HCT116 (cell line): ENCODE measurements around the gene MYLK2. TPM values are rescaled to one million over a fixed set of nuclear protein-coding genes. Genes with fewer than 3 reads are reported as not detected.

Experiments
- ATAC-seq: fragments of 200-7000 bp; cut with Tn5 transposase; 2 replicates; pipeline ENCODE4 v1.9.1; 2020; ENCODE audit warnings: mild to moderate bottlenecking, moderate library complexity
- BruUV-seq: library from RNA; stranded (reverse); fragments of 400-500 nt; replicated peaks from 2 replicates; lab custom pipeline; 2021; lab: Mats Ljungman, UMichigan
- CTCF ChIA-PET: fragments of 300-600 bp; sonication (Branson Sonifier 250); formaldehyde crosslinking; loops from one replicate; lab custom pipeline; 2021; ENCODE audit warnings: antibody characterized with exemption; lab: Charles Lee
- POLR2A ChIA-PET: fragments of 300-600, 350-600 bp; sonication (Branson Sonifier 250); formaldehyde crosslinking; loops from one replicate; lab custom pipeline; 2021; ENCODE audit warnings: antibody characterized with exemption; lab: Charles Lee
- RAD21 ChIA-PET, 2 experiments: fragments of 300-600 bp; sonication (Branson Sonifier 250); formaldehyde crosslinking; loops; one replicate each; lab custom pipeline; 2023; ENCODE audit warnings: low total read pairs in 2 of 2; ENCODE audit not compliant: uncharacterized antibody in 2 of 2, unreplicated experiment in 2 of 2, low non-redundant PET in 1 of 2; lab: Charles Lee
- DNase-seq: peaks from one replicate; pipeline ENCODE4 v3.0.0-alpha.2; 2010; ENCODE audit warnings: low read depth, low spot score
- H2AFZ ChIP-seq: fragments of 200-600 bp; shearing (Covaris generic), sonication (generic); 2 replicates; pipeline ENCODE4 v1.6.1; 2017; ENCODE audit warnings: low read depth, mixed run types, mixed read lengths, antibody characterized with exemption, low read length; ENCODE audit not compliant: poor library complexity, severe bottlenecking
- H3K27ac ChIP-seq: 2 replicates; pipeline ENCODE4 v1.5.1; 2012; ENCODE audit warnings: low read depth, low read length
- H3K27me3 ChIP-seq: fragments of 200-600 bp; sonication (generic); 2 replicates; pipeline ENCODE4 v1.6.1; 2016; ENCODE audit warnings: mixed run types, low read length, mixed read lengths; ENCODE audit not compliant: insufficient read depth
- H3K36me3 ChIP-seq, 2 experiments: fragments of 200-500 bp in 1 of 2; fragments of 200-600 bp in 1 of 2; sonication (Bioruptor generic) in 1 of 2; sonication (generic) in 1 of 2; 2 replicates each; pipeline versions ENCODE4 v1.5.1 to v1.6.1; 2014 to 2016; ENCODE audit warnings: low read length in 2 of 2, inconsistent platforms in 1 of 2, mixed read lengths in 1 of 2, mixed run types in 1 of 2; ENCODE audit not compliant: insufficient read depth in 2 of 2, control insufficient read depth in 1 of 2
- H3K4me1 ChIP-seq, 2 experiments: fragments of 200-600 bp in 1 of 2; sonication (generic) in 1 of 2; 2 replicates each; pipeline versions ENCODE4 v1.5.1 to v1.6.1; 2012 to 2017; ENCODE audit warnings: low read length in 2 of 2, inconsistent platforms in 1 of 2, mild to moderate bottlenecking in 1 of 2, mixed read lengths in 1 of 2, mixed run types in 1 of 2, moderate library complexity in 1 of 2; ENCODE audit not compliant: insufficient read depth in 2 of 2, control insufficient read depth in 1 of 2
- H3K4me2 ChIP-seq: fragments of 200-600 bp; sonication (generic); 2 replicates; pipeline ENCODE4 v1.6.1; 2017; ENCODE audit warnings: mixed run types, low read length, mixed read lengths
- H3K4me3 ChIP-seq, 2 experiments: fragments of 200-600 bp in 1 of 2; sonication (generic) in 1 of 2; replicated peaks in 1 of 2; 2 replicates each; pipeline ENCODE4 v1.5.1; 2011 to 2016; ENCODE audit warnings: low read length in 2 of 2, control low read depth in 1 of 2, low read depth in 1 of 2, mild to moderate bottlenecking in 1 of 2, mixed read lengths in 1 of 2, mixed run types in 1 of 2
- H3K79me2 ChIP-seq: fragments of 200-600 bp; sonication (generic); 2 replicates; pipeline ENCODE4 v1.6.1; 2017; ENCODE audit warnings: mild to moderate bottlenecking, mixed run types, low read length, moderate library complexity, mixed read lengths; ENCODE audit not compliant: insufficient read depth
- H3K9ac ChIP-seq: fragments of 200-600 bp; sonication (generic); 2 replicates; pipeline ENCODE4 v1.6.1; 2016; ENCODE audit warnings: low read length, mixed read lengths
- H3K9me2 ChIP-seq: fragments of 200-600 bp; sonication (generic), shearing (Covaris generic); 2 replicates; pipeline ENCODE4 v1.6.1; 2017; ENCODE audit warnings: mixed run types, mild to moderate bottlenecking, moderate library complexity; ENCODE audit not compliant: insufficient read depth
- H3K9me3 ChIP-seq, 2 experiments: fragments of 200-500 bp in 1 of 2; fragments of 200-600 bp in 1 of 2; sonication (Bioruptor generic) in 1 of 2; sonication (generic) in 1 of 2; 2 replicates each; pipeline ENCODE4 v1.6.1; 2014 to 2017; ENCODE audit warnings: low read length in 2 of 2, mixed read lengths in 2 of 2, inconsistent platforms in 1 of 2, low read depth in 1 of 2, mild to moderate bottlenecking in 1 of 2, mixed run types in 1 of 2, moderate library complexity in 1 of 2; ENCODE audit not compliant: control insufficient read depth in 1 of 2, insufficient read depth in 1 of 2
- H4K20me1 ChIP-seq: fragments of 200-600 bp; sonication (generic), shearing (Covaris generic); 2 replicates; pipeline ENCODE4 v1.6.1; 2017; ENCODE audit warnings: mixed run types, mild to moderate bottlenecking, moderate library complexity; ENCODE audit not compliant: insufficient read depth
- CBX3 ChIP-seq: IDR thresholded peaks from 2 replicates; pipeline ENCODE4 v1.6.1; 2012; ENCODE audit warnings: low read depth
- CEBPB ChIP-seq: IDR thresholded peaks from 2 replicates; pipeline ENCODE4 v1.6.1; 2012; ENCODE audit warnings: low read depth
- CTCF ChIP-seq, 3 experiments: fragments of 200-600 bp in 1 of 3; sonication (generic) in 1 of 3; IDR thresholded peaks in 2 of 3; conservative IDR thresholded peaks in 1 of 3; 2 replicates each; pipeline ENCODE4 v1.5.1; 2012 to 2017; ENCODE audit warnings: low read depth in 2 of 3, low read length in 2 of 3, antibody characterized with exemption in 1 of 3, borderline replicate concordance in 1 of 3, control low read depth in 1 of 3, mild to moderate bottlenecking in 1 of 3, mixed read lengths in 1 of 3, mixed run types in 1 of 3, moderate library complexity in 1 of 3; ENCODE audit not compliant: insufficient read depth in 1 of 3
- EGR1 ChIP-seq: IDR thresholded peaks from 2 replicates; pipeline ENCODE4 v1.6.1; 2012; ENCODE audit warnings: low read depth
- EZH2 ChIP-seq: fragments of 200-600 bp; sonication (generic); IDR thresholded peaks from 2 replicates; pipeline ENCODE4 v1.6.1; 2017; ENCODE audit warnings: antibody characterized with exemption, mixed run types
- EZH2phosphoT487 ChIP-seq: fragments of 200-600 bp; IDR thresholded peaks from 2 replicates; pipeline ENCODE4 v1.6.1; 2018; ENCODE audit warnings: antibody characterized with exemption, borderline replicate concordance
- FOSL1 ChIP-seq: IDR thresholded peaks from 2 replicates; pipeline ENCODE4 v1.6.1; 2012; ENCODE audit warnings: low read depth
- MAX ChIP-seq: IDR thresholded peaks from 2 replicates; pipeline ENCODE4 v1.6.1; 2012
- POLR2A ChIP-seq: IDR thresholded peaks from 2 replicates; pipeline ENCODE4 v1.7.0; 2011; ENCODE audit warnings: borderline replicate concordance; ENCODE audit not compliant: insufficient read depth, insufficient read length; ENCODE audit errors: extremely low read depth
- POLR2AphosphoS5 ChIP-seq: IDR thresholded peaks from 2 replicates; pipeline ENCODE4 v1.6.1; 2011; ENCODE audit warnings: mild to moderate bottlenecking, low read depth, low read length, moderate library complexity
- RAD21 ChIP-seq: IDR thresholded peaks from 2 replicates; pipeline ENCODE4 v1.6.1; 2012; ENCODE audit warnings: low read depth, mild to moderate bottlenecking
- SP1 ChIP-seq: IDR thresholded peaks from 2 replicates; pipeline ENCODE4 v1.6.1; 2012; ENCODE audit warnings: low read depth
- SRF ChIP-seq: IDR thresholded peaks from 2 replicates; pipeline ENCODE4 v1.6.1; 2012; ENCODE audit warnings: low read depth
- YY1 ChIP-seq: IDR thresholded peaks from 2 replicates; pipeline ENCODE4 v1.6.1; 2011; ENCODE audit warnings: low read length, low read depth, moderate library complexity, mild to moderate bottlenecking; ENCODE audit not compliant: insufficient replicate concordance; ENCODE audit errors: extremely low read depth
- ZBTB33 ChIP-seq: IDR thresholded peaks from 2 replicates; pipeline ENCODE4 v1.6.1; 2011; ENCODE audit warnings: mild to moderate bottlenecking, low read length, moderate library complexity; ENCODE audit not compliant: insufficient replicate concordance; ENCODE audit errors: extremely low read depth
- ZFX ChIP-seq: fragments of 450-650 bp; IDR thresholded peaks from 2 replicates; pipeline ENCODE4 v1.6.1; 2017
- intact Hi-C: fragments of 100-400 bp; cut with micrococcal nuclease; formaldehyde crosslinking; loops from 2 replicates; pipeline ENCODE4 v1.10.0; 2022
- total RNA-seq: library from RNA; stranded (reverse); gene quantifications from one replicate; pipeline ENCODE4 v1.2.1, GENCODE V29; 2021; ENCODE audit not compliant: unreplicated experiment

Gene MYLK2
- total RNA-seq, 1 experiment from 2014 or later, result 0.34 TPM

GRCh38 chr20:31801508-31801907 lies 17.6 kb upstream of the MYLK2 start:
- Histone ChIP-seq H3K4me3 (no peak overlapping the region), H3K36me3 (peaks cover 55 to 70% of the 10 kb centered on the region in 2 experiments), H2AFZ (no peak overlapping the region), H3K4me2 (no peak overlapping the region), H3K79me2 (peaks cover 16% of the 10 kb centered on the region), H3K27ac (no peak overlapping the region), H4K20me1 (peaks cover 4% of the 10 kb centered on the region), H3K9me2 (no peaks in the 10 kb centered on the region), H3K9me3 (no peaks in the 10 kb centered on the region), H3K4me1 (no peaks in the 10 kb centered on the region), H3K9ac (no peak overlapping the region), H3K27me3 (no peaks in the 10 kb centered on the region)
- no peak for ATAC-seq
- TF ChIP-seq ZFX (no peak), EGR1 (no peak), SRF (no peak), EZH2 (no peak), SP1 (no peak), POLR2A (no peak), POLR2AphosphoS5 (no peak), CEBPB (no peak), MAX (no peak), FOSL1 (no peak), YY1 (no peak)
- ChIA-PET RAD21 (no interaction called here), POLR2A (no interaction called here), CTCF (no interaction called here)
- no peak for DNase-seq
- intact Hi-C loops, result no loop called here
- BruUV-seq, result no TSS peak

- Histone ChIP-seq H4K20me1 (no peaks in the 10 kb centered on the region; the same call in 1 of the 2 replicates), H3K9ac (no peak overlapping the region), H3K4me3 (no peak overlapping the region), H3K79me2 (0 out of 2 replicates have a peak, but pooled peaks cover 5% of the 10 kb centered on the region), H2AFZ (no peak overlapping the region), H3K27ac (no peak overlapping the region), H3K4me2 (no peak overlapping the region), H3K36me3 (peaks cover 35 to 54% of the 10 kb centered on the region in 2 experiments), H3K9me3 (no peaks in the 10 kb centered on the region), H3K27me3 (no peaks in the 10 kb centered on the region), H3K4me1 (no peaks in the 10 kb centered on the region), H3K9me2 (no peaks in the 10 kb centered on the region)
- POLR2A ChIA-PET, result no interaction called here
- RAD21 ChIA-PET, result no interaction called here
- no peak for ATAC-seq
- CTCF ChIA-PET, result no interaction called here
- intact Hi-C loops, result no loop called here
- no TSS peak for BruUV-seq
- TF ChIP-seq CBX3 (no peak), CTCF (IDR thresholded peaks at IDR 0.05 in 2 of 3, conservative IDR thresholded peaks at IDR 0.05 in 1 of 3; ENCODE audit: borderline replicate concordance in 1 of 3, insufficient read depth in 1 of 3, low read depth in 2 of 3, low read length in 2 of 3) (no peak), ZBTB33 (no peak), RAD21 (no peak), EZH2phosphoT487 (no peak), SP1 (no peak)
- no peak for DNase-seq
Observed at GRCh38 chr20:31803552-31804291, 15.4 kb upstream of the MYLK2 start.
